BJ (cell line): Measurements from ENCODE around the gene NAP1L4. TPM values are rescaled to one million over a fixed set of nuclear protein-coding genes. Genes with fewer than 3 reads are reported as not detected.
"Not testable (repeated sequence)": the region's sequence is repeated elsewhere in the genome, so short reads cannot be mapped to it uniquely, and the experiment has no call there.

Source experiments
- CTCF ChIA-PET: fragments of 350-600 bp; formaldehyde crosslinking; extraction: SDS; loops from one replicate; lab custom pipeline; 2021; ENCODE audit warnings: antibody characterized with exemption, inconsistent platforms; lab: Yijun Ruan, JAX
- POLR2A ChIA-PET: fragments of 300-600 bp; sonication (Branson Sonifier 250); formaldehyde crosslinking; extraction: SDS; loops from one replicate; lab custom pipeline; 2021; ENCODE audit warnings: antibody characterized with exemption; lab: Charles Lee
- DNase-seq: peaks from one replicate; pipeline ENCODE4 v3.0.0-alpha.2; 2011; ENCODE audit warnings: low read depth
- H3K27me3 ChIP-seq: 2 replicates; pipeline ENCODE4 v1.6.0; 2011; ENCODE audit warnings: low read length; ENCODE audit not compliant: control insufficient read depth, insufficient read depth
- H3K36me3 ChIP-seq: 2 replicates; pipeline ENCODE4 v1.5.1; 2011; ENCODE audit warnings: low read length; ENCODE audit not compliant: control insufficient read depth, insufficient read depth
- H3K4me3 ChIP-seq: 2 replicates; pipeline ENCODE4 v1.5.1; 2011; ENCODE audit warnings: low read depth, mild to moderate bottlenecking, control low read depth, low read length
- CTCF ChIP-seq: IDR thresholded peaks from 2 replicates; pipeline ENCODE4 v1.5.1; 2011; ENCODE audit warnings: low read depth, mild to moderate bottlenecking, control low read depth, inconsistent platforms, low read length, moderate library complexity; ENCODE audit not compliant: insufficient read depth
- polyA plus RNA-seq: library from polyadenylated mRNA; depleted of rRNA; stranded (reverse); fragments of >200 nt; gene quantifications from 2 replicates; pipeline ENCODE4 v1.2.3, GENCODE V29; 2011

The NAP1L4 gene
- polyA plus RNA-seq, 1 experiment: 65.1 TPM

GRCh38 chr11:2940147-2940920 lies 51.8 kb downstream of the NAP1L4 start:
- DNase-seq: no peak
- TF ChIP-seq CTCF: no peak
- H3K36me3 ChIP-seq: no peaks in the 10 kb centered on the region; the same call in none of the 2 replicates
- no peaks in the 10 kb centered on the region for H3K27me3 ChIP-seq
- ChIA-PET CTCF (interaction anchor here (1.0 to 3.9 kb wide), 2 partner anchors 10 to 13 kb away, joined by 3 to 16 read pairs; partner anchors contain the start of gene PHLDA2), POLR2A (no interaction called here)
- no peak overlapping the region for H3K4me3 ChIP-seq

GRCh38 chr11:2938458-2939418 lies 53.4 kb downstream of the NAP1L4 start:
- DNase-seq, POLR2A ChIA-PET, H3K4me3 ChIP-seq, H3K27me3 ChIP-seq, CTCF ChIA-PET, H3K36me3 ChIP-seq: not testable (repeated sequence)

GRCh38 chr11:2937641-2938457 lies 54.3 kb downstream of the NAP1L4 start:
- CTCF ChIA-PET: interaction anchor here (0.7 kb wide), 1 partner anchor 156 kb away, joined by 3 read pairs; no protein-coding TSS in a partner anchor
- DNase-seq, H3K27me3 ChIP-seq, H3K36me3 ChIP-seq, H3K4me3 ChIP-seq, POLR2A ChIA-PET: not testable (repeated sequence)

- no peak for DNase-seq
- Histone ChIP-seq H3K4me3 (no peak overlapping the region), H3K27me3 (no peaks in the 10 kb centered on the region), H3K36me3 (no peaks in the 10 kb centered on the region)
- ChIA-PET POLR2A (no interaction called here), CTCF (interaction anchor here (2.0 kb wide), 1 partner anchor 402 kb away, joined by 5 read pairs; no protein-coding TSS in a partner anchor)
- TF ChIP-seq CTCF: no peak
These were observed 57.4 kb downstream of the NAP1L4 start for GRCh38 chr11:2934611-2935239.

- no peak for DNase-seq
- Histone ChIP-seq H3K27me3 (no peaks in the 10 kb centered on the region), H3K36me3 (no peaks in the 10 kb centered on the region), H3K4me3 (no peak overlapping the region)
- no peak for TF ChIP-seq CTCF
- ChIA-PET POLR2A (no interaction called here), CTCF (interaction anchor here (1.1 to 2.0 kb wide), 2 partner anchors 88 to 401 kb away, joined by 3 to 5 read pairs; no protein-coding TSS in a partner anchor)
These were observed 58.0 kb downstream of the NAP1L4 start for GRCh38 chr11:2934021-2934550.
